LoVo (cell line): ENCODE results near the gene MCMBP.
A peak's percentile ranks its signal among the peaks of the same experiment; 100 is the strongest.
"Not testable (repeated sequence)": the region's sequence is repeated elsewhere in the genome, so short reads cannot be mapped to it uniquely, and the experiment has no call there.

ENCODE experiments used
- DNase-seq: peaks from one replicate; pipeline ENCODE4 v3.0.0-alpha.2; 2016; ENCODE audit warnings: low spot score

MCMBP gene, protein sequence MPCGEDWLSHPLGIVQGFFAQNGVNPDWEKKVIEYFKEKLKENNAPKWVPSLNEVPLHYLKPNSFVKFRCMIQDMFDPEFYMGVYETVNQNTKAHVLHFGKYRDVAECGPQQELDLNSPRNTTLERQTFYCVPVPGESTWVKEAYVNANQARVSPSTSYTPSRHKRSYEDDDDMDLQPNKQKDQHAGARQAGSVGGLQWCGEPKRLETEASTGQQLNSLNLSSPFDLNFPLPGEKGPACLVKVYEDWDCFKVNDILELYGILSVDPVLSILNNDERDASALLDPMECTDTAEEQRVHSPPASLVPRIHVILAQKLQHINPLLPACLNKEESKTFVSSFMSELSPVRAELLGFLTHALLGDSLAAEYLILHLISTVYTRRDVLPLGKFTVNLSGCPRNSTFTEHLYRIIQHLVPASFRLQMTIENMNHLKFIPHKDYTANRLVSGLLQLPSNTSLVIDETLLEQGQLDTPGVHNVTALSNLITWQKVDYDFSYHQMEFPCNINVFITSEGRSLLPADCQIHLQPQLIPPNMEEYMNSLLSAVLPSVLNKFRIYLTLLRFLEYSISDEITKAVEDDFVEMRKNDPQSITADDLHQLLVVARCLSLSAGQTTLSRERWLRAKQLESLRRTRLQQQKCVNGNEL

DNA sequence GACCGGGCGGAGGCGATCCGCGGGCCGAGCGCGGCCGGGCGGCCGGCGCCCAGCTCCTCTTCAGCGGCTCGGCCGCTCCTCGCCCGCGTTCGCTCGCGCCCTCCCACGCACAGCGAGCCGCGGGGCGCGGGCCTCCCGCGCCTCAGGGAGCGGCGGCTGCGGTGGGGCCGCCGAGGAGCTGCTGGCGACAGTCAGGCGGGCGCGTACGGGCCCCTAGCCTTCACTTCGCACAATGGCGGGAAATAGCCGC lies at the start of gene MCMBP:
Gene MCMBP (minus strand): TSS at position 234 of the 250 bp plus-strand sequence. CDS start 259 bp downstream, outside the sequence.
- no peak for DNase-seq

DNA sequence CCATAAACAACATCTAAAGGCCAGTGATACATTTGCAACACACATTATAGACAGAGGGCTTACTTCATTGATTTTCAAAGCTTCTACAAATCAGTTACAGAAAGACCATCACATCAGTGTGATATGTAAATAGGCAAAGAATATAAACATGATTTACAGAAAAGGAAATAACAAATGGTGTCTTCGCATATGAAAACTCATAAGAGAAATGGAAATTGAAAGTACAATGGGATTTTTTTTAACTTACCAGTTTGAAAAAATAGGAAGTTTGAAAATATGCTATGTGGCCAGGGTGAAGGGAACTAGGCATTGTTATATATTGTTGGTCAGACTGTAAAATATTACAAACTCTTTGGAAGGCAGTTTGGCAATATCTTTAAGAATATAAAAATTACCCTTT lies 47.2 kb upstream of the MCMBP start:
- no peak for DNase-seq

DNA sequence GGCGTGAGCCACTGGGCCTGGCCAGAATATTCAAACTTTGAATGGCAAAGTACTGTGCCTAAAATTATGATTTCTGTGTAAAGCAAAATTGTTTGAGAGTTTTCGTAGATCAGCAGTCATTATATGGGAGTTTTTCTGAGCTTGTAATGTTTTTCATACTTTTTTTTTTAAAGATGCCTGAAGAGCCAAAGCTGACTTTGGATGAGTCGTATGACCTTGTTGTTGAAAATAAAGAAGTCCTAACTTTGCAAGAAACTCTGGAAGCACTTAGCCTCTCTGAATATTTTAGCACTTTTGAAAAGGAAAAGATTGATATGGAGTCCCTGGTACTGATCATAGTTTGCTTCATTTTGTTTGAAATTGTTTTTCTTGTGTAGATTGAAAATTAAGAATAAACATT lies 46.6 kb upstream of the MCMBP start:
- DNase-seq = no peak

DNA sequence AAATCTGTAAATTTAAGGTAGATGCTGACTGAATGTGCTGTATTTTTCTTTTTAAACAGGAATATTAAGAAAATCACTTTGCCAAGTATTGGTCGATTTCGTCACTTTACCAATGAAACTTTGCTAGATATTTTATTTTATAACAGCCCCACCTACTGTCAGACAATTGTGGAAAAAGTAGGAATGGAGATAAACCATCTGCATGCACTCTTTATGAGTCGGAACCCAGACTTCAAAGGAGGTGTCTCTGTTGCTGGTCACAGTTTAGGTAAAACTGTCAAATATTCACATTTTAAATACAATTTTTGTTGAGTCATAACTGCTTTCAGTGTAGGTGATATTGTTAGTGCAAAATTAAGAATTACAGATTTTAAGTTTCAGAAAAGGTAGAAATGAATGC lies 45.1 kb upstream of the MCMBP start:
- no peak for DNase-seq

DNA sequence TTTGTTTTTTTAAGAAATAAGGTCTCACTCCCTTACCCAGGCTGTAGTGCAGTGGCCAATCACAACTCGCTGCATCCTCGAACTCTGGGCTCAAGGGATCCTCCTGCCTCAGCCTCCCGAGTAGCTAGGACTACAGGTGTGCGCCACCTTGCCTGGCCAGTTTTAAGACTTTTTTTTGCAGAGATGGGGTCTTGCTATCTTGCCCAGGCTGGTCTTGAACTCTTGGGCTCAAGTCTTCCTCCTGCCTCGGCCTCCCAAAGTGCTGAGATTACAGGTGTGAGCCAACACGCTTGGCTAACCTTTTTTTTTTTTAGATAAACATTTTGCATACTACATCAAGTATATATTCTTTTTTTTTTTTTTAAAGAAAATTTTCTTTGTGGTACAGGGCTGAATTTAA lies 38.0 kb upstream of the MCMBP start:
- no peak for DNase-seq

DNA sequence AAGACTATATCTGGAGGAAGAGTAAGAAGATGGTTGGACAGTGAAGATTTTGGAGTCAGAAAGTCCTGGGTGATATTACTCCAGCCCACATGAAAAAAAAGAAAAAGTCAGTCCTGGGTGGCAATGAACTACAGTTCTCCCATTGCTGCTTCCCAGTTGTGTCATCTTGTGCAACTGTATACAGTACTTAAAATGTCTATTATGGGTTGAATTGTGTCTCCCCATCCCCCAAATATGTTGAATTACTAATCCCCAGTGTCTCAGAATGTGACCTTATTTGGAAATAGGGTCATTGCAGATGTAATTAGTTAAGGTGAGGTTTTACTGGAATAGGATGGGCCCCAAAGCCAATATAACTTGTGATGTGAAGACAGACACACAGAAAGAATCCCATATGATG lies 35.5 kb upstream of the MCMBP start:
- DNase-seq = no peak

DNA sequence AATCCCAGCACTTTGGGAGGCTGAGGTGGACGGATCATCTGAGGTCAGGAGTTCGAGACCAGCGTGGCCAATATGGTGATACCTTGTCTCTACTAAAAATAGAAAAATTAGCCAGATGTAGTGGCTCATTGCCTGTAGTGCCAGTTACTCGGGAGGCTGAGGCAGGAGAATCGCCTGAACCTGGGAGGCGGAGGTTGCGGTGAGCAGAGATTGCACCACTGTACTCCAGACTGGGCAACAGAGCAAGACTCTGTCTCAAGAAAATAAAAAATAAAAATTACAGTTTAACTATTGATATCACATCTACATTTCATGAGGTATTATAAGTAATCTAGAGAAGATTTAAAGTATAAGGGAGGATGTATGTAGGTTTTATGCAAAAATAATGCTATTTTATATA lies 35.1 kb upstream of the MCMBP start:
- not testable (repeated sequence) for DNase-seq

DNA sequence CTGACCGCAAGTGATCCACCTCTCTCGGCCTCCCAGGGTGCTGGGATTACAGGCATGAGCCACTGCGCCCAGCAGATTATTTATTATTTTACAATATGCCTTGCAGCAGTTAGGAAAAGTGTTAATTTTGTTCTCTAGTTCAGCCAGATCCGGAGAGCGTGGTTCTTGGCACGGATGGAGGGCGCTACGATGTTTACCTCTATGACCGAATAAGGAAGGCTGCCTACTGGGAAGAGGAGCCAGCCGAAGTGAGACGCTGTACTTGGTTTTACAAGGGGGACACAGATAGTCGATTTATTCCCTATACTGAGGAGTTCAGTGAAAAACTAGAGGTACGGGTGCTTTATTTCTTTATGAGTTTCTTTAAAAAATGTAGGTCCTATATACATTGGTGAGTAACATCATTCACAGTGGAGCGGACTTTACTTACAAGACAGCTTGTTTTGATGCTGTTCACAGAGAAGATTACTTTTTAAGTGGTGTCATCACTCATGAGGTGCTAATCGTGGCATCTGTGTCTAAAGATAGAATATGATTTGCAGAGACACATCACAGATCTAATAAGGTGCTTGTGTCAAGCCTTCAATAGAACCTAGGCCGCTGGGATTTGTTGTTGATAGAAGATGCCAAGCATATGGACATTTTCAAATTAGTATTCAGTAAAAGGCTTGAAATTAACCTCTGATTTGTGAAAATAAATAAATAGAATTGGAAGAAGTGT lies 31.5 kb upstream of the MCMBP start:
- no peak for DNase-seq

DNA sequence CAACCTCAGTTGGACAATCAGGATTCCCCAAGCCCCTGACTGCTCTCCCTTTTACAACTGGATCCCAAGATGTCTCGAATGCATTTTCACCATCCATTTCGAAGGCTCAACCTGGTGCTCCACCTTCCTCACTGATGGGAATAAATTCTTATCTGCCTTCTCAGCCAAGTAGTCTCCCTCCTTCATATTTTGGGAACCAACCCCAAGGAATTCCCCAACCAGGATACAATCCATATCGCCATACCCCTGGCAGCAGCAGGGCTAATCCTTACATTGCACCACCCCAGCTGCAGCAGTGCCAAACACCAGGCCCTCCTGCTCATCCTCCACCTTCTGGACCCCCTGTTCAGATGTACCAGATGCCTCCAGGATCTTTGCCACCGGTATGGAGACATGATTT lies 25.9 kb upstream of the MCMBP start:
- DNase-seq = no peak

DNA sequence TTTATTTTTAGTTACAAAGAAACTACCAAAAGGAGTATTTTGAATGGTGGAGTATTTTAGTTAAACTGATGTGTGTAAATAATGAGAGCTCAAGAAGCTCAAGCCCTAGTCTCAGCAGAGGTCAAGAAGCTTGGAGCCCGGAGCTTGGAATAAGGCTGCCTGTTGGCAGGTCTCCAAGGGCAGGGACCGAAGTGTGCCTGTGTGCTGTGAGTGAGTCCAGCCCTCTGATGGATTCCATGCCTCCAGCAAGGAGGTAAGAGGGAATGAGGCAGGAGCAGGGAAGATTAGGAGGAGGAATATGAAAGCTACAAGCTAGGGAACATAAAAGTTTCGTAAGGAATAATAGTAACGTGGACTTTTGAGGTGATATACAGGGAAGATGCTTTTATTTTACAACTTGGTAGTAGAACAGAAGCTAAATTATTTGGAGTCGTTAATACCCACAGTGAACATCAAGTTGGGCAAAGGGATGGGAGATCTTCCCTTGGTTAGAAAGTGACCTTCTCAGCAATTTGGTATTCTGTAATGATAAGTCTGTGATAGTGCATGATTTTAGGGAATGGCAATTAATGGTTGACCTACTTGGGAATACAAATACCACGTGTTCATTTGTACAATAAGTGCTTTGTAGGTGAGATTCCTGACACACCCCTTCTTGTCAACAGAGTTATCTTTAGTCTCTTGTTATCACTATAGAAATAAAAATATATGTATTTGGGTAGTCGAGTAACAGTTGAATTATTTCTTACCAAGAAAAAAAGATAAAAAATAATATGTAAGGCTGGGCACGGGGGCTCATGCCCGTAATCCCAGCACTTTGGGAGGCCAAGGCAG lies 24.5 kb upstream of the MCMBP start:
- DNase-seq = peak; percentile 65

DNA sequence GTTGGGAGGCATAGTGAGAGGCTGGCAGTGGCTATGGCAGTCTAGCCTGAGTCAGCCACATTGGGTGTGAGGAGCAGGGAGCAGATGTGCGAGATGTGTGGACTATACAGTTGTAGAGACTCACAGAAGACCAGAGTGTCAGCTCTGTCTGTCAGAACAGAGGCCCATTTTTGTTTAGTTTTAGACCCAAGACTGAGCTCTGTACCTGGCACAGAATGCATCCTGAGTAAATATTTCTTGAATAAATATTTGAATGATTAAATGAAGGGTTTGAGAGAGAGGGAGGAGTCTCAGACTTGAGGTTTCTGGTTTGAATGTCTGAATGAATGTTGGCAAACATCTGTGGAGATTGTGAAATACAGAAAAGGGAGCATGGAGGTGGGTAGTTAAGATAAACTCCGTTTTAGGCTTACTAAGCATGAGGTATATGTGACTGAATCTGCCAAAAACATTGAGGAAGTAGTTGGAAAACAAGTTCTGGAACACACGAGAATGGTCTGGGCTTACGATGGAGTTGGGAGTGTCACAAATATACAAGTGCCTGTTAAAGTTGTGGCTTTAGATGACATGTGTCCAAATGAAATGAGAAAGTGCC lies 23.5 kb upstream of the MCMBP start:
- no peak for DNase-seq

DNA sequence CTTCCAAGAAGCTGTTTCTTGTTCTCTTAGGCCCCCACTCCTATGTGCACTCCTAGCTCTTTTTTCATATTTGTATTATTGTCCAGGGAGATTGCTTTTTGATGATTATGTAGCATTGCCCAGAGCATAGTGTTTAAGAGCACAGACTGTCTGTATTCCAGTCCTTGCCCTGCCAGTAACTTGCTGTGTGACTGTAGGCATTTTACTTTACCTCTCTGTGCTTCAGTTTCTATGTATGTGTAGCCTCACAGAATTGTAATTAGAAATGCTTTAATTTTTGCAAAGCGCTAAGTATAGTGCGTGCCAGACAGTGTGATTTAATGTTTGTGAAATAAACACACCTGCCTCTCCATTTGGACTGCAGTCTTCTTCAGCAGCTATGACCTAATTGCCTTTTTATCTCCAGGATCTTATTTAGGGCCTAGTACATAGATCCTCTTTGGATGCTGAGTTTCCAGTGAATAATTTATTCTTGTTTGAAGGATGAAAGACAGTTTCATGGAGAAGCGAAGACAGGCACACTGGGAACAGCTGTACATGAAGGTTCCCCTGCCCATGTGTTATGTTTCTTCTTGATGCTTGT lies 21.3 kb upstream of the MCMBP start:
- DNase-seq = no peak

DNA sequence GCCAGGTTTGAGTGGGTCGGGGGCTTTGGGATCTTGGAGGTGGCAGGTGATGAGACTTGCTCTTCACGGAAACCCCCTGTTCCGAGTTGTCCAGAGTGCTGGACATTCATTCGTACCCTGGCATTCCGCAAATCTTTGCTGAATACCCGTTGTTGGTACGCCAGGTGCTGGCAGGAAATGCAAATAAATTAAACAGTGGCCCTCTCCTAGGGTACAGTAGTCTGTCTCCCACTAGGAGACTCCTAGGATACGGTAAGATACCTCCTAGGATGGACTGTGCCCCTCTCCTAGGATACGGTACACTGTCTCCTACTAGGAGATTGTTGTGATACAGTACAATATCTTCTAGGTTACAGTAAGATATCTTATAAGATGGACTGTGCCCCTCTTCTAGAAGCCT lies 20.4 kb upstream of the MCMBP start:
- no peak for DNase-seq

DNA sequence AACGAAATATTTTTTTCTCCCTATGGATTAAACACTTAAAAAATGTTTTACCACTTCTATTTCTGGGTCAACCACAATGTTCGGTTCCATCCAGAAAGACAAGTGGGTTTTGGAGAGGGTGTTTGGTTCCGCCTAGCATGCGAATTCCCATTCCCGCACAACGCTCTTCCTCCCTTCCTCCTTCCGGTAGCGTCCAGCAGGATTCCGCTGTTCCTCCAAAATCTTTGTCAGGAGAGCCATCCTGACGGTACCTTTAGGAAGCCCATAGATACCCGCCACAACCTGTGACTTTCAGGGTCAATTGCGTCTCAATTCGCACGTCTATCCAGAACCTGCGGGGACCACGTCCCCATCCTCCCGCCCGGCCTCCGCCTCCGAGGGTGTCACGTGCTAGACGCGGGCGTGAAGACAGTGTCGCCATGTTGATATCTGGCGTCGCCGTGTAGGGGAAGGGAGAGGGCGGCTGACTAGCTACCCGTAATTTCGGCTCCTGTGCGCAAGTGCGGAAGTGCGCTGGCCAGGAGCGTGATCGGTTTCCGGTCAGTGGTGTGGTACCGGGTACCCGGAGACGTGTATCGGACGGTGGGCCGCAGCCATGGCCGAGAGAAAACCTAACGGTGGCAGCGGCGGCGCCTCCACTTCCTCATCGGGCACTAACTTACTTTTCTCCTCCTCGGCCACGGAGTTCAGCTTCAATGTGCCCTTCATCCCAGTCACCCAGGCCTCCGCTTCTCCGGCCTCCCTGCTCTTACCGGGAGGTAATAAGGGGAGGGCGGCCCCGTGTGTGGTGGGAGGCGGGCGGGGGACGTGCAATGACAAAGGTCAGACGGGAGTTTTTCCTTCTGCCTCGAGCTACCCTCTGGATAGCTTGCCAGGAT lies 19.8 kb upstream of the MCMBP start, which contains the start of gene SEC23IP:
Gene SEC23IP (plus strand): TSS at position 543 of the 878 bp plus-strand sequence. CDS start 53 bp downstream, at position 596.
- peak; percentile 95 for DNase-seq

DNA sequence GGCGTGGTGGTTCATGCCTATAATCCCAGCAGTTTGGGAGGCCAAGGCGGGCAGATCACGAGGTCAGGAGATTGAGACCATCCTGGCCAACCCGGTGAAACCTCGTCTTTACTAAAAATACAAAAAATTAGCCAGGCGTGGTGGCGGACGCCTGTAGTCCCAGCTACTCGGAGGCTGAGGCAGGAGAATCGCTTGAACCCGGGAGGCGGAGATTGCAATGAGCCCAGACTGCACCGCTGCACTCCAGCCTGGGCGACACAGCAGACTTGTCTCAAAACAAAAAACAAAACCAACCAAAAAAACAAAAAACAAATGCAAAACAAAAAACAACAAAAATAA lies 19.2 kb upstream of the MCMBP start:
- not testable (repeated sequence) for DNase-seq

DNA sequence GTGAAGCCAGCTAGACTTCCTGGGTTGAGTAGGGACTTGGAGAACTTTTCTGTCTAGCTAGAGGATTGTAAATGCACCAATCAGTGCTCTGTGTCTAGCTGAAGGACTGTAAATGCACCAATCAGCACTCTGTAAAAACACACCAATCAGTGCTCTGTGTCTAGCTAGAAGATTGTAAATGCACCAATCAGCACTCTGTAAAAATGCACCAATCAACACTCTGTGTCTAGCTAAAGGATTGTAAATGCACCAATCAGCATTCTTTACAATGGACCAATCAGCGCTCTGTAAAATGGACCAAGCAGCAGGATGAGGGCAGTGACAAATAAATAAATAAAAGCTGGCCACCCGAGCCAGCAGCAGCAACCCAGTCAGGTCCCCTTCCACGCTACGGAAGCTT lies 17.7 kb upstream of the MCMBP start:
- DNase-seq = not testable (repeated sequence)

DNA sequence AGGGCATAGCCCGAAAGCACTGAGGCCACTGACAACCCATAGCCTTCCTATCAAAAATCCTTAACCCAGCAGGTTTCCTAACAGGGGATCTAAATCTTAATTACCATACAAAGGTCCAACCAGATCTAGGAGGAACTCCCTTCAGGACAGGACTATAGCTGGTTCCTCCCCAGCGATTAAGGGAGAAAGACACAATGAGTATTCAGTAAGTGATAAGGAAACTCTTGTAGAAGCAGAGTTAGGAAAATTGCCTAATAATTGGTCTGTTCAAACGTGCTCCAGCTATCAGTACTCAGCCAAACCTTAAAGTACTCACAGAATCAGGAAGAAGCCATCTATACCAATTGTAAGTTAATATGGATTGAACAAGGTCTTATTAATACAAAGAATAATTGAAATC lies 16.6 kb upstream of the MCMBP start:
- not testable (repeated sequence) for DNase-seq

DNA sequence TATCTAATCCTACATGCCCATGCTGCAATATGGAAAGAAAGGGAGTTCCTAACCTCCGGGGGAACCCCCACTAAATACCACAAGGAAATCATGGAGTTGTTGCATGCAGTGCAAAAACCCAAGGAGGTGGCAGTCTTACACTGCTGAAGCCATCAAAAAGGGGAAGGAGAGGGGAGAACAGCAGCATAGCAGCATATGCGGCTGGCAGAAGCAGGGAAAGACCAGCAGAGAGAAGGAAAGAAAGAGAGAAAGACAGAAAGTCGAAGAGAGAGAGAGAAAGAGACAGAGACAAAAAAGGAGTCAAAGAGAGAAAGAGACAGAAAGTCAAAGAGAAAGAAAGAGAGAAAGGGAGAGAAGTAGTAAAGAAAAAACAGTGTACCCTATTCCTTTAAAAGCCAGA lies 16.1 kb upstream of the MCMBP start:
- not testable (repeated sequence) for DNase-seq

DNA sequence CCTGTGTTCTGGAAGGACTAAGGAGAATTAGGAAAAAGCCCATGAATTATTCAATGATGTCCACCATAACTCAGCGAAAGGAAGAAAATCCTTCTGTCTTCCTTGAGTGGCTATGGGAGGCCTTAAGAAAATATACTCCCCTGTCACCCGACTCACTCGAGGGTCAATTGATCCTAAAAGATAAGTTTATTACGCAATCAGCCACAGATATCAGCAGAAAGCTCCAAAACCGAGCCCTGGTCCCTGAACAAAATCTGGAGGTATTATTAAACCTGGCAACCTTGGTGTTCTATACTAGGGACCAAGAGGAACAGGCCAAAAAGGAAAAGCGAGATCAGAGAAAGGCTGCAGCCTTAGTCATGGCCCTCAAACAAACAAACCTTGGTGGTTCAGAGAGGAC lies 13.4 kb upstream of the MCMBP start:
- DNase-seq = not testable (repeated sequence)

DNA sequence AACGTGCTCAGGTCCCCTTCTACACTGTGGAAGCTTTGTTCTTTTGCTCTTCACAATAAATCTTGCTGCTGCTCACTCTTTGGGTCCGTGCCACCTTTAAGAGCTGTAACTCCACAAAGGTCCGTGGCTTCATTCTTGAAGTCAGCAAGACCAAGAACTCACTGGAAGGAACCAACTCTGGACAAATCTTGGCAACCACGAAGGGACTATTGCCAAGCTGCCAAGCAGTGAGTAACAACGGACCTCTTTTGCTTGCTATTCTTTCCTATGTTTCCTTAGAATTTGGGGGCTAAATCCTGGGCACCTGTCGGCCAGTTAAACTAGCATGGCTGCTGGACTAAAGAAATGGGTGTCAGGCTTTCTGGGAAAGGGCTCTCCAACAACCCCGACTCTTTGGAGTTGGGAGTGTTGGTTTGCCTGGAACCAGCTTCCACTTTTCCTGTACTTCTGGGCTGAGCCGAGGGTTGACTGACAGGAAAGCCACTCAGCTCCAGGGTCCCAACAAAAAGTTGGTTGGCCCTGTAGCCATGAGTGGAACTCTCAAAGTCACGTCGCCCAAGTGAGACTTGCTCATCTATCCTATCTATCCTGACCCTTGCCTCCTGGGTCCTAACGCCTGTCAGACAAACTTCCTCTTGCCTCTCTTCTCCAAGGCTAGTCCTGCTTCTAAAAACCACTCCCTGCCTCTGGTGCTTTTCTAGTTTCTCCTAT lies 11.4 kb upstream of the MCMBP start:
- not testable (repeated sequence) for DNase-seq
